Measurements from ENCODE around the gene GMNN.
"Not testable (repeated sequence)": the region's sequence is repeated elsewhere in the genome, so short reads cannot be mapped to it uniquely, and the experiment has no call there.

GMNN gene

DNA sequence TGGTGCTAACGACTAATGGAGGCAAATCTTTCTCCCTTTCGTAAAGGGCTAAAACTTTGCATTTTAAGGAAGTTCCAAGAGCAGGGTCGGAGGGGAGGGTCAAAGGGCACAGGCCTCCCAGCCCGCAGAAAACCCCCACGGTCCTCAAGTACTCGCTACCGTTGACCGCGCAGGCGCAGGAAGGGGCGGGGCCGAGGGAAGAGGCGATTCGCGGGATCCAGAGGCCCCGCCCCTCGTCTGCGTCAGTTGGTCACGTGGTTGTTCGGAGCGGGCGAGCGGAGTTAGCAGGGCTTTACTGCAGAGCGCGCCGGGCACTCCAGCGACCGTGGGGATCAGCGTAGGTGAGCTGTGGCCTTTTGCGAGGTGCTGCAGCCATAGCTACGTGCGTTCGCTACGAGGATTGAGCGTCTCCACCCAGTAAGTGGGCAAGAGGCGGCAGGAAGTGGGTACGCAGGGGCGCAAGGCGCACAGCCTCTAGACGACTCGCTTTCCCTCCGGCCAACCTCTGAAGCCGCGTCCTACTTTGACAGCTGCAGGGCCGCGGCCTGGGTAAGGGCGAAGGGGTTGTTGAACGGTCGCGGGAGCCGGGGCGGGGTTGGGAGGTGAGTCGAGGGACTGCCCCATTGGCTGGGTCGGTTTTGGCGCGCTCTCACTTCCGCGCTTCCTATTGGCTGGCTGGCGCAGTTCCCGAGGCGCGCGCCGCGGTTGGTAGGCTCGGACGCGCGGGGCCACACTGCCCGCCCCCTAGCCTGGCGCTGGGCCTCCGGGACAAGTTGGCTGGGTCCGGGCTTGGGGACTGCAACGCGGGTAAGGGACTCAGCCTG is at the start of gene GMNN:
Gene GMNN, plus strand, starts transcription at position 242 of the 824 bp plus-strand sequence. CDS start 2,310 bp downstream, outside the sequence.
- peak; percentile 81 for DNase-seq (ENCODE audit: low read depth, low spot score)

DNA sequence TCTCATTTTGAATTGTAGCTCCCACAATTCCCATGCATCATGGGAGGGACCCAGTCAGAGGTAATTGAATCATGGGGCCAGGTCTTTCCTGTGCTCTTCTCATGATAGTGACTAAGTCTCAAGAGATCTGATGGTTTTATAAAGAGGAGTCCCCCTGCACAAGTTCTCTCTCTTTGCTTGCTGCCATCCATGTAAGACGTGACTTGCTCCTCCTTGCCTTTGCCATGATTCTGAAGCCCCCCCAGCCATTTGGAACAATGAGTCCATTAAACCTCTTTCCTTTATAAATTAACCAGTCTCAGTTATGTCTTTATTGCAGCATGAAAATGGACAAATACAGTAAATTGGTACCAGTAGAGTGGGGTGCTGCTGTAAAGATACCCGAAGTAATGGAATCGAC is 44.1 kb upstream of the GMNN start:
- DNase-seq (ENCODE audit: low read depth, low spot score), result not testable (repeated sequence)

DNA sequence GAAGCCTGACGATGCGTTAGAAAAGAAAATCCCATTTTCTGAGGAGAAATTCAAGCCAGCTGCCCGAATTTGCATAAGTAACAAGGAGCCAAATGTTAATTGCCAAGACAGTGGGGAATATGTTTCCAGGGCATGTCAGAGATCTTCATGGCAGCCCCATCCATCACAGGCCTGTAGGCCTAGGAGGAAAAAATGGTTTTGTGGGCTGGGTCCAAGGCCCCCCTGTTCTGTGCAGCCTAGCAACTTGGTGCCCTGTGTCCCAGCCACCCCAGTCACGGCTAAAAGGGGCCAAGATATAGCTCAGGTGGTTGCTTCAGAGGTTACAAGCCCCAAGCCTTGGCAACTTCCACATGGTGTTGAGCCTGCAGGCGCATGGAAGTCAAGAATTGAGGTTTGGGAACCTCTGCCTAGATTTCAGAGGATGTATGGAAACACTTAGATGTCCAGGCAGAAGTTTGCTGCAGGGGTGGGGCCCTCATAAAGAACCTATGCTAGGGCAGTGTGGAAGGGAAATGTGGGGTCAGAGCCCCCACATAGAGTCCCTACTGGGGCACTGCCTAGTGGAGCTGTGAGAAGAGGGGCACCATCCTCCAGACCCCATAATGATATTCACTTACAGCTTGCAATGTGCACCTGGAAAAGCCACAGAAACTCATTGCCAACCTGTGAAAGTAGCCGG is 43.1 kb upstream of the GMNN start:
- DNase-seq (ENCODE audit: low read depth, low spot score), result not testable (repeated sequence)

DNA sequence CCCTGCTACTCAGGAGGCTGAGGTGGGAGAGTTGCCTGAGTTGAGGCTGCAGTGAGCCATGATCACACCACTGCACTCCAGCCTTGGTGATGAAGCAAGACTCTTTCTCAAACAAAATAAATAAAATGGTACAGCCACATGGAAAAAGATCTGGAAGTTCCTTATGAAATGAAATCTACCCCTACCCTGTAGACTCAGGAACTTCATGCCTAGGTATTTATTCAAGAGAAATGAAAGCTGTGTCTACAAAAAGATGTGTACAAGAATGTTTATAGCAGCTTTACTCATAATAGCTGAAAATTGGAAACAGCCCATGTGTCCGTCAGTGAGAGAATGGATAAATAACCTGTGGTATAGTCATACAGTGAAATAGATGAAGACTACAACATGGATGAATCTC is 40.6 kb upstream of the GMNN start:
- DNase-seq (ENCODE audit: low read depth, low spot score), result no peak

GRCh38 chr6:24734710-24735109 is 40.0 kb upstream of the GMNN start:
- DNase-seq (ENCODE audit: low read depth, low spot score), result not testable (repeated sequence)

DNA sequence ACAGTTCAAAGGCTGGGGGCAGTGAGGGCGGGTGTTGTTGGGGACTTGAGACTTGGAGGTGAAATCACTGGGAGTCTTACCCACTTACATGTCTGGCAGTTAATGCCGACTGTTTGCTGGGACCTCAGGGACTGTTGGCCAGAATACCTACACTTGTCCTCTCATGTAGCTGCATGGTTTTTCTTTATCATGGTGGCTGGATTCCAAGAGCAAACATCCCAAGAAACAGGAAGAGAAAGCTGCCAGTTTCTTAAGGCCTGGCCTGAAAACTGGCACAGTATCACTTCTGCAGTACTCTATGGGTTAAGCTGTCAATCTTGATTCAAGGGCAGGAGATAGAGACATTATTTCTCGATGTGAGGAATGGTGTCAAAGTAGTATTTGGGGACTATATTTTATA is 36.0 kb upstream of the GMNN start:
- no peak for DNase-seq (ENCODE audit: low read depth, low spot score)

DNA sequence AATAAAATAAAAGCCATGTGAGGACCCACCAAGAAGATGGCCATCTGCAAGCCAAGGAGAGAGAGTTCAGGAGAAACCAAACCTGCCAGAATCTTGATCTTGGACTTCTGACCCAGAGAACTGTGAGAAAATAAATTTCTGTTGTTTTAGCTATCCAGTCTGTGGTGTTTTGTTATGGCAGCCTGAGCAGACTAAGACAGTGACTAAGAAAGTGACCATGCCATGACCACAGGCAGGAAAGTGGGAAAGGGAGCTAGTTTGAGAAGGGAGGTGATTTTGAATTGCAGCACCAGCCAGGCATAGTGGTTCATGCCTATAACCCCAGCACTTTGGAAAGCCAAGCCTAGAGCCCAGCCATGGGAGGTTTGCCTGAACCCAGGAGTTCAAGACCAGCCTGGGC is 33.9 kb upstream of the GMNN start:
- DNase-seq (ENCODE audit: low read depth, low spot score), result no peak

DNA sequence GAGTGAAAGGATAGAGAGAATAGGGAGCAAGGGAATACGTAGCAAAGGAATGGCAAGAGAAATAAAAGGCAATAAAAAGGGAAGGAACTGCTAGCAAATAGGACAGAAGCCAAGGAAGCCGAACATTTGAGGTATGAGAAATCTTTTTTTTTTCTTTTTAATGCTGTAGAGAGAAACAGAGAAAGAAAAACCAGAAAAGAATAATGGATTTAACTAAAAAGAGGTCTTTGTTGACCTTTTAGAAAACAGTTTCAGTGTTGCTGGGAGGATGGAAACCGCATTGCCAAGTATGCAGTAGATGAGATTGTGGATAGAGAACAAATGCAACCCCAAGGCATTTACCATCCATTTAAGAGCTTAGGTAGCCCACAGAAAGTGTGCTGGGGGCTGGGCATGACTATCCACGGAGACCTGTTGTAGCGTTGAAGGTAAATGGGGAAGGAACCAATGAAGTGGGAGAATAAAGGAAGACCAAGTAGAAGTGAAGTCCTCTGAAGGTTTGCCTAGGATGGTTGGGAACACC is 32.5 kb upstream of the GMNN start:
- no peak for DNase-seq (ENCODE audit: low read depth, low spot score)

DNA sequence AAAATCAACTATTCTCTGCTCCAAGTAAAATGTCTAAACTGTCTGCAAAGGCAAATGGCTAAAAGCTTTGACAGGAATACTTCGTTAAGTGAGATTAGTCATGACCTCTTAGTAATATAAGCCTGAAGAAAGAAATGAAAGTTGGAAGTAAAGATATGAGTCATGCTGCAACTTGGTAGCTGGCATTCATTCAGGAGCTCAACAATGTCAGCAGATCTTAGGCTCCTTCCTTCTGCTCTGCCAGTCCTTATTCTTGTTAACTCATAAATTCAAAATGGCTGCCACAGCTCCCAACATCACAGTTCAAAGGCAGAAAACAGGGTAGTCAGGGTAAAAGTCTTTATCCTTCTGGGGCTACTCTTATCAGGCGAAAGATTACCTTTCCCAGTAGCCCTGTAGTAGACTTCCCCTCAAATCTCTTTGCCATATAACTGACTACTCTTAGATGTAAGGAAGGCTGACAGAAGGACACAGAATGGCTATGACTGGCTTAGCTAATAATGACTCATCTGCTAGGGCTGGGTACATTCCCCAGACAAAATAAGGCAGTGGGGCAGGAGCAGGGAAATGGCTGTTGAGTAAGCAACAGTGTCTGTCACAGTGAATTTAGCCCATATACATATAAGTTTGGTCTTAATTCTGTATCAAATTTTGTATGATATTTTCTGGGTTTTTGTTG is 31.3 kb upstream of the GMNN start:
- DNase-seq (ENCODE audit: low read depth, low spot score), result peak; percentile 71

- DNase-seq (ENCODE audit: low read depth, low spot score), result no peak
Observed at GRCh38 chr6:24743944-24744335, 30.8 kb upstream of the GMNN start.

- DNase-seq (ENCODE audit: low read depth, low spot score), result no peak
Observed at GRCh38 chr6:24744911-24745310, 29.8 kb upstream of the GMNN start.

DNA sequence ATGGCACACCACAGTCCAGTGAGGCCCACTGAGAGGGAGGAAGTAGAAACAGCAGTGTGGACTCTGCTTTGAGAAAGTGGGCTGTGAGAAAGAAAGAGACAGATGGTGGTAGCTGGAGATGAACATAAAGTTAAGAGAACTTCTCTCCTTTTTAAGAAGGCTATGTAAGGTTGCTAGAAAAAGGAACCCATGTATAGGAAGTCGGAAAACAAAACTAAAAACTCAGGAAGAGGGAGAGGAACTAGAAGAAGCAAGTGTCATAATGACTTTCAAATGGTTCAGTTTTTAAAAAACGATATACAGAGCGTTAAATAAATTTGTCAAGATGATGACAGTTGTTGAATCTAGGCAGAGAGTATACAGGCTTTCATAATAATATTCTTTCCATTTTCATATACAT is 25.4 kb upstream of the GMNN start:
- DNase-seq (ENCODE audit: low read depth, low spot score), result no peak

- not testable (repeated sequence) for DNase-seq (ENCODE audit: low read depth, low spot score)
Observed at GRCh38 chr6:24750878-24751277, 23.9 kb upstream of the GMNN start.

GRCh38 chr6:24752503-24752902 is 22.2 kb upstream of the GMNN start:
- no peak for DNase-seq (ENCODE audit: low read depth, low spot score)

DNA sequence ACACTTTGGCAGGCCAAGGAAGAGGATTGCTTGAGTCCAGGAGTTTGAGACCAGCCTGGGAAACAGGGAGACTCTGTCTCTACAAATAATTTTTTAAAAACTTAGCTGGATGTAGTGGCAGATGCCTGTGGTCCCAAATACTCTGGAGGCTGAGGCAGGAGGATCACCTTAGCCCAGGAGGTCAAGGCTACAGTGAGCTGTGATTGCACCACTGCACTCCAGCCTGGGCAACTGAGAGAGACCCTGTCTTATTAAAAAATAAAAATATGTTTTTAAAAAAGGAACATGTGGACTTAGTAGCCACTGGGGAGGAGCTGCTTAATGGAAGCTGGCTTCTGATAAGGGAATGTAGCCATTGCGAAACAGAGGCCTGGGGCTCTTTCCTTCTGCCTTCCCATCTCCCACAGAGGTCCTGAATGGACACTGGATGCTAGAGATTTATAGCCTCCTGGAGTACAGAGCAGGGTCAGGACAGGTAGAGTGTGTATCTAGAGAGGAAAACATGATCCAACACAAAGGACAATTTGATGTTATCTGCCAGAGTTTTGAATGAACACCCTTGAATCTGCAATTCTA is 21.7 kb upstream of the GMNN start:
- DNase-seq (ENCODE audit: low read depth, low spot score), result no peak

GRCh38 chr6:24753545-24753944 is 21.2 kb upstream of the GMNN start:
- no peak for DNase-seq (ENCODE audit: low read depth, low spot score)

DNA sequence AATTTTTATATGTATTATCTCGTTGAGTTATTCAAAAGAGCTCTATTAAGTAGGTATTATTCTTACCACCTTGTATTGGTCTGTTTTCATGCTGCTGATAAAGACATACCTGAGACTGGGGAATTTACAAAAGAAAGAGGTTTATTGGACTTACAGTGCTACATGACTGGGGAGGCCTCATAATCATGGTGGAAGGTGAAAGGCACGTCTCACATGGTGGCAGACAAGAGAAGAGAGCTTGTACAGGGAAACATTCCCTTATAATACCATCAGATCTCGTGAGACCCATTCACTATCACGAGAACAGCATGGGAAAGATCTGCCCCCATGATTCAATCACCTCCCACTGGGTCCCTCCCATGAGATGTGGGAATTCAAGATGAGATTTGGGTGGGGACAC is 20.4 kb upstream of the GMNN start:
- not testable (repeated sequence) for DNase-seq (ENCODE audit: low read depth, low spot score)

- DNase-seq (ENCODE audit: low read depth, low spot score), result no peak
Observed at GRCh38 chr6:24755279-24755678, 19.5 kb upstream of the GMNN start.

DNA sequence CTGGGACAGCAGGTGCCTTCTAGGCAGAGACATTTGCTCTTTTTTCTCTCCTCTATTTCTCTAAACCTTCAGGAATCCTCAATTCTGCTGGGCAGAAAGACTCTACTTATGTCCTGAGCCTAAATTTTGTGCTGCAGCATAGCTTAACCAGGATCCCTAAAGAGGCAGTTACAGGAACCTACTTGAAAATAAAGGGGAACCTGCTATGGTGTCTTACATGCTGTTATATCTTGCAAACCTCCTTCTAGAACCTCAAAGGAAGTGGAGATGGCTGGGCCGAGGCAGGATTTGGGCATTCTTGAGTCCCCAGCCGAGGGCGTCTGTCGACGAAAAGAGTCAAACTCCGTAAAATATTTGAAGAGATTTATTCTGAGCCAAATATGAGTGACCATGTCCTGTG is 17.1 kb upstream of the GMNN start:
- no peak for DNase-seq (ENCODE audit: low read depth, low spot score)

GRCh38 chr6:24759718-24760117 is 15.0 kb upstream of the GMNN start:
- no peak for DNase-seq (ENCODE audit: low read depth, low spot score)

GRCh38 chr6:24760210-24760609 is 14.5 kb upstream of the GMNN start:
- no peak for DNase-seq (ENCODE audit: low read depth, low spot score)

All from brain pericyte (primary cell).